GM23338 (cell line): ENCODE results near the gene TSPAN4.
A peak's percentile ranks its signal among the peaks of the same experiment; 100 is the strongest.

Source experiments
- CREB1 ChIP-seq: fragments of 250-450 bp; sonication (Bioruptor Pico); IDR thresholded peaks from 2 replicates; pipeline ENCODE4 v1.5.0; 2020; ENCODE audit warnings: low read depth, mild to moderate bottlenecking, moderate library complexity
- CTCF ChIP-seq, 2 experiments: fragments of 200-600 bp in 1 of 2; sonication (generic) in 1 of 2; conservative IDR thresholded peaks; 2 replicates each; pipeline versions ENCODE4 v1.5.1 to v1.6.1; 2016 to 2017; ENCODE audit warnings: antibody characterized with exemption in 2 of 2, low read depth in 2 of 2, mild to moderate bottlenecking in 2 of 2, moderate library complexity in 1 of 2
- ETS1 ChIP-seq: IDR thresholded peaks from 2 replicates; pipeline ENCODE4 v1.6.1; 2016; ENCODE audit warnings: antibody characterized with exemption
- EZH2 ChIP-seq: fragments of 200-600 bp; sonication (generic); IDR thresholded peaks from one replicate; pipeline ENCODE4 v1.8.0; 2017; ENCODE audit warnings: antibody characterized with exemption, mild to moderate bottlenecking, low read depth; ENCODE audit not compliant: unreplicated experiment
- EZH2phosphoT487 ChIP-seq: fragments of 200-600 bp; sonication (generic); IDR thresholded peaks from one replicate; pipeline ENCODE4 v1.8.1; 2018; ENCODE audit warnings: antibody characterized with exemption; ENCODE audit not compliant: unreplicated experiment
- JUNB ChIP-seq: IDR thresholded peaks from one replicate; pipeline ENCODE4 v1.6.1; 2016; ENCODE audit warnings: antibody characterized with exemption; ENCODE audit not compliant: unreplicated experiment
- POLR2AphosphoS5 ChIP-seq: IDR thresholded peaks from 2 replicates; pipeline ENCODE4 v1.6.1; 2016; ENCODE audit warnings: antibody characterized with exemption, low read depth
- REST ChIP-seq: IDR thresholded peaks from one replicate; pipeline ENCODE4 v1.6.1; 2018; ENCODE audit warnings: antibody characterized with exemption; ENCODE audit not compliant: unreplicated experiment
- STAT1 ChIP-seq: IDR thresholded peaks from one replicate; pipeline ENCODE4 v1.6.1; 2016; ENCODE audit warnings: antibody characterized with exemption; ENCODE audit not compliant: unreplicated experiment
- ZNF114 ChIP-seq: fragments of 250-450 bp; sonication (Bioruptor Pico); IDR thresholded peaks from 2 replicates; pipeline ENCODE4 v1.5.0; 2020; ENCODE audit warnings: mild to moderate bottlenecking, moderate library complexity
- ZNF331 ChIP-seq: fragments of 250-450 bp; sonication (Bioruptor Pico); IDR thresholded peaks from 2 replicates; pipeline ENCODE4 v1.5.0; 2020; ENCODE audit warnings: low read depth, mild to moderate bottlenecking, moderate library complexity

GRCh38 chr11:829847-830294 lies 12.8 kb upstream of the TSPAN4 start:
- TF ChIP-seq POLR2AphosphoS5 (peak; percentile 92), CTCF (conservative IDR thresholded peaks at IDR 0.05; ENCODE audit: low read depth in 2 of 2) (no peak), EZH2 (no peak), JUNB (no peak), EZH2phosphoT487 (no peak), ETS1 (no peak), REST (no peak), CREB1 (CRISPR knock-in tag) (no peak), ZNF331 (no peak), ZNF114 (CRISPR knock-in tag) (no peak), STAT1 (no peak)
